ENCODE results near the gene HNRNPM. TPM values are rescaled to one million over a fixed set of nuclear protein-coding genes. Genes with fewer than 3 reads are reported as not detected.

HNRNPM gene
- total RNA-seq, 4 donors from 2014 or later = 42.5 to 74.6 (median 57.8) TPM

GRCh38 chr19:8518536-8518935, 73.8 kb downstream of the HNRNPM start:
- in situ Hi-C loops (cut with MboI; ENCODE audit: low sequenced_read_pairs in 4 of 4) (no loop called here), intact Hi-C loops (cut with DNase I; ENCODE audit: low total_unique reads) (loop anchor here (10.0 kb wide), 1 partner anchor 614 kb away; the partner anchor contains the start of gene MAP2K7)
- H3K36me3 ChIP-seq = no peaks in the 10 kb centered on the region
- H3K27me3 ChIP-seq = no peaks in the 10 kb centered on the region
- no peak overlapping the region for H3K4me3 ChIP-seq
- H3K4me1 ChIP-seq = peaks cover 0 to 8% of the 10 kb centered on the region in 2 donors
- DNase-seq (no peak), ATAC-seq (no peak)
- peak overlapping the region in 1 of 4 donors; percentile 45 for H3K27ac ChIP-seq
- no peaks in the 10 kb centered on the region for H3K9me3 ChIP-seq
- TF ChIP-seq CTCF (IDR thresholded peaks at IDR 0.05 in 4 of 5, conservative IDR thresholded peaks at IDR 0.05 in 1 of 5) = no peak
- no peak for TF ChIP-seq POLR2A (IDR thresholded peaks at IDR 0.05)

DNA sequence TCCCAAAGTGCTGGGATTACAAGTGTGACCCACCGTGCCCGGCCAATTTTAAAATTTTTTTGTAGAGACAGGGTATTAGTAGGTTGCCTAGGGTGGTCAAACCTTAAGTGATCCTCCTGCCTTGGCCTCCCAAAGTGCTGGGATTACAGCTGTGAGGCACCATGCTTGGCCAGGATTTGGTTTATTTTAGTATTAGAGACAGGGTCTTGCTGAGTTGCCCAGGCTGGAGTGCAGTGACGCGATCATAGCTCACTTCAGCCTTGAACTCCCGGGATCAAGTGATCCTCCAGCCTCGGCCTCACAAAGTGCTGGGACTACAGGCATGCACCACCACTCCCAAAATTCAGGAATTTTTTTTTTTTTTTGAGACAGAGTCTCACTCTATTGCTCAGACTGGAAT, 74.6 kb downstream of the HNRNPM start:
- DNase-seq (no peak), ATAC-seq (no peak)
- no peak for TF ChIP-seq CTCF (IDR thresholded peaks at IDR 0.05 in 4 of 5, conservative IDR thresholded peaks at IDR 0.05 in 1 of 5)
- TF ChIP-seq POLR2A (IDR thresholded peaks at IDR 0.05) = no peak
- Histone ChIP-seq H3K4me3 (no peak overlapping the region), H3K27me3 (no peaks in the 10 kb centered on the region), H3K9me3 (no peaks in the 10 kb centered on the region), H3K36me3 (no peaks in the 10 kb centered on the region), H3K4me1 (peaks cover 0 to 6% of the 10 kb centered on the region in 2 donors), H3K27ac (no peak overlapping the region)
- intact Hi-C loops (cut with DNase I; ENCODE audit: low total_unique reads) = loop anchor here (10.0 kb wide), 1 partner anchor 615 kb away; the partner anchor contains the start of gene MAP2K7
- in situ Hi-C loops (cut with MboI; ENCODE audit: low sequenced_read_pairs in 4 of 4) = no loop called here

DNA sequence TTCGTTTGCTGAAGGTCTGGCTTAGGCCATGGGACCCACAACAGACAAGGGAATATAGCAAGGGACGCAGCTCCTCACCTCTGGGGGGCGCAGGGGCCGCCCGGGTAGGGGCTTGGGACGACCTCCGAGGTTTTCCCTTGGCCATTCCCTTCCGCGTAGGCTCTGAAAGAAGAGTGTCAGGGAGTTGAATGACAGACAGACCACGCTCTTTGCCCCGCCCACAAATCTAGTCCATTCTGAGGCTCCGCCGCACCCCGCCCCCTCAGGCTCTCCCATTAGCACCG, 80.6 kb downstream of the HNRNPM start:
- Histone ChIP-seq H3K36me3 (no peaks in the 10 kb centered on the region), H3K27ac (peak overlapping the region; percentile 62 to 85 (median 72)), H3K4me1 (peaks cover 0 to 7% of the 10 kb centered on the region in 2 donors), H3K9me3 (no peaks in the 10 kb centered on the region), H3K27me3 (peaks cover 0 to 12% (median 5%) of the 10 kb centered on the region in 3 donors), H3K4me3 (peak overlapping the region; percentile 49 to 88 (median 75))
- intact Hi-C loops (cut with DNase I; ENCODE audit: low total_unique reads) (no loop called here), in situ Hi-C loops (cut with MboI; ENCODE audit: low sequenced_read_pairs in 4 of 4) (no loop called here)
- ATAC-seq = no peak
- DNase-seq = no peak
- TF ChIP-seq POLR2A (IDR thresholded peaks at IDR 0.05) (peak; percentile 17 to 19), CTCF (IDR thresholded peaks at IDR 0.05 in 4 of 5, conservative IDR thresholded peaks at IDR 0.05 in 1 of 5) (peak in 2 of 5 experiments; percentile 15)

- peak; percentile 76 to 80 for ATAC-seq
- no peaks in the 10 kb centered on the region for H3K36me3 ChIP-seq
- intact Hi-C loops (cut with DNase I; ENCODE audit: low total_unique reads) = no loop called here
These were observed 81.7 kb downstream of the HNRNPM start for GRCh38 chr19:8526345-8527091.

More at GRCh38 chr19:8526345-8527091, 81.7 kb downstream of the HNRNPM start:
- peaks cover 0 to 7% of the 10 kb centered on the region in 2 donors for H3K4me1 ChIP-seq
- TF ChIP-seq POLR2A (IDR thresholded peaks at IDR 0.05) (no peak), CTCF (IDR thresholded peaks at IDR 0.05 in 4 of 5, conservative IDR thresholded peaks at IDR 0.05 in 1 of 5) (no peak)
- no peaks in the 10 kb centered on the region for H3K9me3 ChIP-seq
- in situ Hi-C loops (cut with MboI; ENCODE audit: low sequenced_read_pairs in 4 of 4) = no loop called here
- H3K4me3 ChIP-seq = peak overlapping the region; percentile 61 to 88 (median 75)
- peak; percentile 63 to 70 for DNase-seq
- peaks cover 0 to 12% (median 5%) of the 10 kb centered on the region in 3 donors for H3K27me3 ChIP-seq
- H3K27ac ChIP-seq = peak overlapping the region; percentile 76 to 85 (median 78)
